Brain microvascular endothelial cell (primary cell): ENCODE measurements around the gene SFTPA1.
"Not testable (repeated sequence)": the region's sequence is repeated elsewhere in the genome, so short reads cannot be mapped to it uniquely, and the experiment has no call there.

Source experiments
- DNase-seq: peaks from one replicate; pipeline ENCODE4 v3.0.0-alpha.2; 2020
- H3K27ac ChIP-seq: fragments of 250-450 bp; sonication (Bioruptor Pico); 2 replicates; pipeline ENCODE4 v1.5.1; 2020; ENCODE audit warnings: mild to moderate bottlenecking, moderate library complexity
- H3K27me3 ChIP-seq: fragments of 250-450 bp; sonication (Bioruptor Pico); replicated peaks from 2 replicates; pipeline ENCODE4 v1.5.1; 2020; ENCODE audit warnings: mild to moderate bottlenecking
- H3K36me3 ChIP-seq: fragments of 250-450 bp; sonication (Bioruptor Pico); replicated peaks from 2 replicates; pipeline ENCODE4 v1.5.1; 2020; ENCODE audit warnings: mild to moderate bottlenecking
- H3K4me3 ChIP-seq: 2 replicates; pipeline ENCODE4 v1.5.1; 2011; ENCODE audit warnings: low read depth, mild to moderate bottlenecking, control low read depth, low read length, moderate library complexity
- in situ Hi-C: cut with HindIII; loops from 2 replicates; pipeline ENCODE4 v1.10.0; 2017; ENCODE audit warnings: low sequenced_read_pairs, low pct_ligation_motif_present
- TF ChIP-seq, protein P1 (sequence below): IDR thresholded peaks from 2 replicates; pipeline ENCODE4 v1.5.1; 2011; ENCODE audit warnings: low read depth, mild to moderate bottlenecking, moderate library complexity, low read length, control low read depth, inconsistent platforms; ENCODE audit errors: missing control alignments

The SFTPA1 gene

GRCh38 chr10:79581044-79581443 is 29.7 kb upstream of the SFTPA1 start:
- Histone ChIP-seq H3K27me3 (peaks cover 2% of the 10 kb centered on the region), H3K36me3 (no peaks in the 10 kb centered on the region), H3K4me3 (no peak overlapping the region), H3K27ac (no peak overlapping the region)
- no peak for DNase-seq
- TF ChIP-seq, protein P1, sequence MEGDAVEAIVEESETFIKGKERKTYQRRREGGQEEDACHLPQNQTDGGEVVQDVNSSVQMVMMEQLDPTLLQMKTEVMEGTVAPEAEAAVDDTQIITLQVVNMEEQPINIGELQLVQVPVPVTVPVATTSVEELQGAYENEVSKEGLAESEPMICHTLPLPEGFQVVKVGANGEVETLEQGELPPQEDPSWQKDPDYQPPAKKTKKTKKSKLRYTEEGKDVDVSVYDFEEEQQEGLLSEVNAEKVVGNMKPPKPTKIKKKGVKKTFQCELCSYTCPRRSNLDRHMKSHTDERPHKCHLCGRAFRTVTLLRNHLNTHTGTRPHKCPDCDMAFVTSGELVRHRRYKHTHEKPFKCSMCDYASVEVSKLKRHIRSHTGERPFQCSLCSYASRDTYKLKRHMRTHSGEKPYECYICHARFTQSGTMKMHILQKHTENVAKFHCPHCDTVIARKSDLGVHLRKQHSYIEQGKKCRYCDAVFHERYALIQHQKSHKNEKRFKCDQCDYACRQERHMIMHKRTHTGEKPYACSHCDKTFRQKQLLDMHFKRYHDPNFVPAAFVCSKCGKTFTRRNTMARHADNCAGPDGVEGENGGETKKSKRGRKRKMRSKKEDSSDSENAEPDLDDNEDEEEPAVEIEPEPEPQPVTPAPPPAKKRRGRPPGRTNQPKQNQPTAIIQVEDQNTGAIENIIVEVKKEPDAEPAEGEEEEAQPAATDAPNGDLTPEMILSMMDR = no peak
- in situ Hi-C loops = no loop called here

DNA sequence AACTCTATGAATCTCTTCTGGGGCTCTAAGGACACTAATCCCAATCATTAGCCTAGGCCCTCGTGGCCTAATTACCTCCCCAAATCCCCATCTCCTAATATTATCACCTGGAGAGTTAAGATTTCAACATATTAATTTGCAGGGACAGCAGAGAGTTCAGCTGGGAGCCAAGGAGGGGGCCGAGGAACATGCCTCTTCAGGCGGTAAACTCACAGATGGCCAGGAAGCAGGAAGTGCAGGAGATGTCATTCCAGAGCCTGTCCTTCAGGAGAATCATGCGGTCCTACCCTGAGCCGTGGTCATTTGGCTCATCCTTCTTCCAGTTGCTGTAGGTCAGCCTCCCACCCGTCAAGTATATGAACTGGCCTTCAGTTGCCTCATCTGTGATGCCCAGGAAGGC is 28.6 kb upstream of the SFTPA1 start:
- in situ Hi-C loops = no loop called here
- H3K36me3 ChIP-seq = no peaks in the 10 kb centered on the region
- DNase-seq = no peak
- H3K27ac ChIP-seq = no peak overlapping the region
- TF ChIP-seq, protein P1 = no peak
- no peak overlapping the region for H3K4me3 ChIP-seq
- H3K27me3 ChIP-seq = peaks cover 2% of the 10 kb centered on the region

DNA sequence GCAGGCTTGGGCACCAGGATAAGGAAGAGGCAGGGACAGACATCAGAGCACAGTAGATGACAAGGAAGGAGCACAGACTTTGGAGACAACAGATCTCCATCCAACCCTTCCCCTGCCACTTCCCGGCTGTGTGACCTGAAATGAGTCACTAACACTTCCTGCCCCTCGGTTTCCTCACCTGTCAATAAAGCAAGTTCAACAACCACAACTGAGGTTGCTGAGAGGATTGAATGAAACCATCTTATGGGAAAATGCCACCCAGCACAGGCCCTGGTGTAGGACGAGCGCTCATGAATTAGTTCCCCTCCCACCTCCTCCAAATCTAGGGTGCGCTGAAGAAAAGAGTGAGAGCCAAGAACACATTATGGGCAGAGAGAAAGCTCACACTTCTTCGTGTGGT is 27.8 kb upstream of the SFTPA1 start:
- H3K36me3 ChIP-seq, H3K27me3 ChIP-seq, in situ Hi-C loops, DNase-seq, H3K27ac ChIP-seq, H3K4me3 ChIP-seq: not testable (repeated sequence)

DNA sequence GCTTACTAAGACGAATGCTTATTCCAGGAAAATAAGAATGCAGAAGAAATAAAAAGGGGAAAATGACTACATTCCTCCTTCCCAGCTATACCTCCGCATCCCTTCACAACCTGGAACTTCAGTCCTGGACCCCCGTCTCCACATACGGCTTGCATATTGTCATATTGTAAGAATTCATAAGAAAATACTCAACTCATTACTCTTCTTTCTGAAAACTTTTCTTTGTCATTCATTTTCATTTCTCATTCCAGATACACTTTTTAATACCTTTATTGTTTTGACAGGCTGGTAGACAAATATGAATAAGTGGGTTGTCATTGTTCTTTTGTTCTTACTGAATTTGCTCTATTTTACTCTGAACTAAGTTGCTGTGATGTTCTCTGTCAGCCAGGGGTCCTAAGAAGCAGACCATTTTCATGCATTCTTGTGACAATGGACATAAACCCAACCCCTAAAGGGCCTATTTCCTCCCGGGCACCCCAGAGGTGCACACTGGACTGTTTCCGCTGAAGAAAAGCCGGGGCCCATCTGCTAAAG is 27.2 kb upstream of the SFTPA1 start:
- no peaks in the 10 kb centered on the region for H3K36me3 ChIP-seq
- no peak overlapping the region for H3K4me3 ChIP-seq
- peaks cover 4% of the 10 kb centered on the region for H3K27me3 ChIP-seq
- TF ChIP-seq, protein P1 = no peak
- in situ Hi-C loops = no loop called here
- no peak for DNase-seq
- no peak overlapping the region for H3K27ac ChIP-seq

DNA sequence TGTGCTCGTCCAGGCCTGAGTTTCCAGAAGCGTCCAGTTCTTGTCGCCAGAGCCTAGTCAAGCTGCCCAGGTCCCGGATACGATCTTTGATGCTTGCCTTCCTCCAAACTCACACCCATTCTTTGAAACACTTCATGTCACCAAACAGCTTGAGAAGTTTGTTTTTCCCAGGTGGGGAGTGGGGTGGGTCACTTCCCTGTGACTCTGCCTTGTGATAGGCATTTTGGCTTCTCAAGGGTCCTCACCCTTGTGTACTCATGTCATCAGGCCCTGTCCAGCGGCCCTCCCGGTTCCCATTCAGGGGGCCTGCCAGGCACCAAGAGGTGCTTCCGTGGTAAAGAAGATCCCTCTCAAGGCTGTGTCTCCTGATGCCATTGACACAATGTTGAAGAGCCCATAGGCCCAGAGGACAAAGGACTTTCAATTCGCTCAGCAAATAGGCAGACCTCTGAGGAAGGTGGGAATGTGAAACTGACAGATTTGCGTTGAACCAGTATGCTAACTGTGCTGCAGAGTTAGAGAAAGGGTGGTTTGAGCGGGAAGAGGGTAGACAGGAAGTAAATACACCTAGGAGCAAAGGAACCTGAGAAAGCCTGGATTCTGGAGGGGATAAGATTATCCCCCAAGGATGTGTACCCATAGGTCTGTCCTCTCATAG is 24.7 kb upstream of the SFTPA1 start:
- DNase-seq = no peak
- in situ Hi-C loops = no loop called here
- H3K27ac ChIP-seq = no peak overlapping the region
- peaks cover 2% of the 10 kb centered on the region for H3K27me3 ChIP-seq
- no peaks in the 10 kb centered on the region for H3K36me3 ChIP-seq
- no peak overlapping the region for H3K4me3 ChIP-seq
- TF ChIP-seq, protein P1 = no peak

GRCh38 chr10:79586933-79587332 is 23.8 kb upstream of the SFTPA1 start:
- DNase-seq = no peak
- in situ Hi-C loops = no loop called here
- TF ChIP-seq, protein P1 = no peak

More at GRCh38 chr10:79586933-79587332, 23.8 kb upstream of the SFTPA1 start:
- Histone ChIP-seq H3K27ac (no peak overlapping the region), H3K27me3 (peaks cover 2% of the 10 kb centered on the region), H3K36me3 (no peaks in the 10 kb centered on the region), H3K4me3 (no peak overlapping the region)
